Jurkat, Clone E6-1 (cell line): ENCODE results near the gene HOOK2.
A peak's percentile ranks its signal among the peaks of the same experiment; 100 is the strongest.

Source experiments
- DNase-seq: peaks from one replicate; pipeline ENCODE4 v3.0.0-alpha.2; 2011; ENCODE audit warnings: low read depth, low spot score
- H3K4me3 ChIP-seq: 2 replicates; pipeline ENCODE4 v1.5.1; 2011; ENCODE audit warnings: mild to moderate bottlenecking, low read length, control low read depth, moderate library complexity

HOOK2 gene

DNA sequence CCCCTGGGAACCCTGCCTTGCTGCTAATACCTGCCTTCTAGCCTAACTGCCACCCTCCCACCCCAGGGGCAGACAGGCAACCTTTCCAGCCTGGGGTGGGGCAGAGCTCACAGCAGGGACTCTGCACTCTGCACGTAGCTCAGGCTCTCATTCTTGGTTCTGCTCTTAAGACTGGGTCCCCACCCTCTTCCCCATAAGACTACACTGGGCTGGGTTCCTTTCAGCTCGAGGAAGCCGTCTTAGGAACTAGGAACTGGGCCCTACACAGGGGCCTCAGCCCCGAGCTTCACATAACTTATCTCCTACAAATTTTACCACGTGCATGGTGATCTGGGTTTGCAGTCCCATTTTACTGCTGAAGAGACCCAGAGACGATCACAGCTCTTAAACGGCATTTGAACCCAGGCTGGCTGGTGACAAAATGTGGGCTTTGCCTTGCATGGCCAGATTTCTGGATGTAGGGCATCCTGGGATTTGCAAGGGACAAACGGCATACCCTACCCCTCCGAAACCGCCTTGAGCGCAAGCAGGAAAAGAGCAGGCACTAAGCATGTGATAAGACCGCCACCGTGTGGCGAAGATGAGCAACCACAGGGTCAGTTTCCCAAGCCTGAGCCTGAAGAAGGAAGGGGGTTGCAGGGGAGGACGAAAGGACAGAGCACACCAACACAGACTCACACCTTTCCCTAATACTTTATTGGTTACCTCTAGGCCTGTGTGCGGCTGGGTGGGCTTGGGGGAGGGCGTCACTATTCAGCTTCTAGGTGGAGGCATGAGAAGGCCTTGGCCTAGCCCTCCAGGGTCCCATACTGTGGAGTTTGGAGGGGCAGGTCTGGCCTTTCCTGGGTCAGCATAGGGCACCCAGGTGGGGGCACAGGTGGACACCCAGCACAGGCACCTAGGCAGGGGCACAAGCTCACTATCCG lies 21.1 kb upstream of the HOOK2 start:
- H3K4me3 ChIP-seq, result no peak overlapping the region
- DNase-seq, result peak; percentile 76

DNA sequence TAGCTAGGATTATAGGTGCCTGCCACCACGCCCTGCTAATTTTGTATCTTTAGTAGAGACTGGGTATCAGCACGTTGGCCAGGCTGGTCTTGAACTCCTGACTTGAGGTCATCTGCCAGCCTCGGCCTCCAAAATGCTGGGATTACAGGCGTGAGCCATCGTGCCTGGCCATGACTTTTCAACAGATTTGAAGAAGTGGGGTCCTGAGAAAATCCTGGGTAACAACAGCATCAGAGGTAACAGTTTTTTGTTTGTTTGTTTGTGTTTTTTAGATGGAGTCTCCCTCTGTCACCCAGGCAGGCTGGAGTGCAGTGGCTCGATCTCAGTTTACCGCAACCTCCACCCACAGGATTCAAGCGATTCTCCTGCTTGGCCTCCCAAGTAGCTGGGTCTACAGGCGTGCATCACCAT lies 19.6 kb upstream of the HOOK2 start:
- H3K4me3 ChIP-seq, result no peak overlapping the region
- no peak for DNase-seq

DNA sequence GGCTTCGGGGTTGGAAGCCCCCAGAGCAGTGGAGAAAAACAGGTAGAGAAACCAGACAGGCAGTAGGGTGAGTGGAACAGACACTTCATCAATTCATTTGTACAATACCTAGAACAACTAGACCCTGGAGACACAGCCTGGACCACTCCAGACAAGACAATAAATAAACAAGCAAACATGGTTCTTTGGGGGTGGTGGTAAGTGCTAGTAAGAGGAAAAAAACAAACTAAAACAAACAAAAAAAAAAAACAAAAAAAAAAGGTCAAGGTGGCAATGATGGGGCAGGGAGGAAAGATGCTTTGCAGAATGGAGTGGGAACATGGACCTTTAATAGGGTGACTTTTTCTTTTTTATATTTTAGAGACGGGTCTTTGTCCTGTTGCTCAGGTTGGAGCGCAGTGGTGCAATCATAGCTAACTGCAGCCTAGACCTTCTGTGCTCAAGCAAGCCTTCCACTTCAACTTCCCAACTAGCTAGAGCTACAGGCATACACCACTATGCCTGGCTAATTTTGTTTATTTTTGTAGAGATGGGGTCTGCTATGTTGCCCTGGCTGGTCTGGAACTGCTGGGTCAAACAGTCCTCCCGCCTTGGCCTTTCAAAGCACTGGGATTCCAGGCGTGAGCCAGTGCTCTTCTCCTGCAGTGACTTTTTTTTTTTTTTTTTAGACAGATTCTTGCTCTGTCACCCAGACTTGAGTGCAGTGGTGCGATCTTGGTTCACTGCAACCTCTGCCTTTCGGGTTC lies 19.0 kb upstream of the HOOK2 start:
- DNase-seq, result no peak
- H3K4me3 ChIP-seq, result peak overlapping the region; percentile 88

DNA sequence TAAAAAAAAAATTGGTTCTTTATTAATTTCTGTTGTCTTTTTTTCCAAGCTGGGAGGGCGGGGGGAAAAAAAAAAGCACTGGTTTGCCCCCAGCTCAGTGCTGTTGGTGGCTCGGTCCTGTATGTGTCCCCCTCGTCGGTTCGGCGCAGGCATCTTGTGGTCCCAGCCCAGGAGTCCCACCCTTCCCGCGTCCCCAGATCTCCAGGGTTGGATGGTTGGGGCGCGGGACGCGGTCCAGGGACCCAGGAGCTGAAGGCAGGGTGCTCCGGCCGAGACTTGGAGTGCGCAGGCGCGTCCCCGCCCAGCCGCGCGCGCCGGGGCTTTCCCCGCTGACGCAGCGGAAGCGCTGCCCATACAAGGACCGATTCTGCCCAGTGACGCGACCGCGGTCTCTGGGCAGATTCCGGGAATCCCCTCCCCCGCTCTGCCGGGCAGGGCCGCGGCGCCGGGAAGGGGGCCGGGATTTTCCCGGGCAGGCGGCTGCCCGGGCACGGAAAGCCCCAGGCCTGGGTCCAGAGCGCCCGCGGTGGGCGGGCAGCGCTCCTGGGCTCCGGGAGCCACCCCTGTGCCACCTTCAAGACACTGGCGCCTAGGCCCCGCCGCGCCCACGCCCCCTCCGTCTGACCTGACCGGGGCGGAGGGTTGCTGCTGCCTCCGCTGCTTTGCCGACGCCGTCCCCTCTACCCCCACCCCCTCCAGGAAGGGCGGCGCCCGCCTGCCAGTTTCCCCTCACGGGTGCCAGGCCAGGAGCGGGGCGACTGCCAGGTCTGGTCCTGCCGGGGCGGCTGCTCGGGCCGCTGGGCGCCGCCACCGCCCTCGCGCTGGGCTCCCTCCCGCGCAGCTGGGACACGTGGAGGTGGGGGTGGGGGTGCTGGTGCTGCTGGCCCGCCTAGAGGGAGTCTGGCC lies 18.2 kb upstream of the HOOK2 start:
- DNase-seq, result peak; percentile 83
- H3K4me3 ChIP-seq, result peak overlapping the region; percentile 88

DNA sequence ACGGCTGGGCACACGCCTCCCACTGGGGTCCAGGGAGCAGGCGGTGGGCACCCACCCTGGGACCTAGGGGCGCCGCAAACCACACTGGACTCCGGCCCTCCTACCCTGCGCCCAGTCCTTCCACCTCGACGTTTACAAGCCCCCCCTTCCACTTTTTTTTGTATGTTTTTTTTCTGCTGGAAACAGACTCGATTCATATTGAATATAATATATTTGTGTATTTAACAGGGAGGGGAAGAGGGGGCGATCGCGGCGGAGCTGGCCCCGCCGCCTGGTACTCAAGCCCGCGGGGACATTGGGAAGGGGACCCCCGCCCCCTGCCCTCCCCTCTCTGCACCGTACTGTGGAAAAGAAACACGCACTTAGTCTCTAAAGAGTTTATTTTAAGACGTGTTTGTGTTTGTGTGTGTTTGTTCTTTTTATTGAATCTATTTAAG lies 17.5 kb upstream of the HOOK2 start:
- peak overlapping the region; percentile 88 for H3K4me3 ChIP-seq
- DNase-seq, result no peak

DNA sequence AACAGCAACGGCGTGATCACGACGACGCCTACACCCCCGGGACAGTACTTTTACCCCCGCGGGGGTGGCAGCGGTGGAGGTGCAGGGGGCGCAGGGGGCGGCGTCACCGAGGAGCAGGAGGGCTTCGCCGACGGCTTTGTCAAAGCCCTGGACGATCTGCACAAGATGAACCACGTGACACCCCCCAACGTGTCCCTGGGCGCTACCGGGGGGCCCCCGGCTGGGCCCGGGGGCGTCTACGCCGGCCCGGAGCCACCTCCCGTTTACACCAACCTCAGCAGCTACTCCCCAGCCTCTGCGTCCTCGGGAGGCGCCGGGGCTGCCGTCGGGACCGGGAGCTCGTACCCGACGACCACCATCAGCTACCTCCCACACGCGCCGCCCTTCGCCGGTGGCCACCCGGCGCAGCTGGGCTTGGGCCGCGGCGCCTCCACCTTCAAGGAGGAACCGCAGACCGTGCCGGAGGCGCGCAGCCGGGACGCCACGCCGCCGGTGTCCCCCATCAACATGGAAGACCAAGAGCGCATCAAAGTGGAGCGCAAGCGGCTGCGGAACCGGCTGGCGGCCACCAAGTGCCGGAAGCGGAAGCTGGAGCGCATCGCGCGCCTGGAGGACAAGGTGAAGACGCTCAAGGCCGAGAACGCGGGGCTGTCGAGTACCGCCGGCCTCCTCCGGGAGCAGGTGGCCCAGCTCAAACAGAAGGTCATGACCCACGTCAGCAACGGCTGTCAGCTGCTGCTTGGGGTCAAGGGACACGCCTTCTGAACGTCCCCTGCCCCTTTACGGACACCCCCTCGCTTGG lies 16.9 kb upstream of the HOOK2 start:
- DNase-seq, result peak; percentile 76
- peak overlapping the region; percentile 88 for H3K4me3 ChIP-seq

DNA sequence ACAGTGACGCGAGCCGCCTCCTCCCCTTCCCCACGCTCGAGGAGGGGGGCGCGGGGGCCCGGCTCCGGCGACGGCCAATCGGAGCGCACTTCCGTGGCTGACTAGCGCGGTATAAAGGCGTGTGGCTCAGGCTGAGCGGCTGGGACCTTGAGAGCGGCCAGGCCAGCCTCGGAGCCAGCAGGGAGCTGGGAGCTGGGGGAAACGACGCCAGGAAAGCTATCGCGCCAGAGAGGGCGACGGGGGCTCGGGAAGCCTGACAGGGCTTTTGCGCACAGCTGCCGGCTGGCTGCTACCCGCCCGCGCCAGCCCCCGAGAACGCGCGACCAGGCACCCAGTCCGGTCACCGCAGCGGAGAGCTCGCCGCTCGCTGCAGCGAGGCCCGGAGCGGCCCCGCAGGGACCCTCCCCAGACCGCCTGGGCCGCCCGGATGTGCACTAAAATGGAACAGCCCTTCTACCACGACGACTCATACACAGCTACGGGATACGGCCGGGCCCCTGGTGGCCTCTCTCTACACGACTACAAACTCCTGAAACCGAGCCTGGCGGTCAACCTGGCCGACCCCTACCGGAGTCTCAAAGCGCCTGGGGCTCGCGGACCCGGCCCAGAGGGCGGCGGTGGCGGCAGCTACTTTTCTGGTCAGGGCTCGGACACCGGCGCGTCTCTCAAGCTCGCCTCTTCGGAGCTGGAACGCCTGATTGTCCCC lies 16.1 kb upstream of the HOOK2 start, which contains the start of gene JUNB:
JUNB (plus strand) TSS at position 142 of the 706 bp plus-strand sequence; CDS start at position 428, 286 bp downstream.
- H3K4me3 ChIP-seq, result peak within 1 kb of the TSS; percentile 88
- DNase-seq, result peak; percentile 91

DNA sequence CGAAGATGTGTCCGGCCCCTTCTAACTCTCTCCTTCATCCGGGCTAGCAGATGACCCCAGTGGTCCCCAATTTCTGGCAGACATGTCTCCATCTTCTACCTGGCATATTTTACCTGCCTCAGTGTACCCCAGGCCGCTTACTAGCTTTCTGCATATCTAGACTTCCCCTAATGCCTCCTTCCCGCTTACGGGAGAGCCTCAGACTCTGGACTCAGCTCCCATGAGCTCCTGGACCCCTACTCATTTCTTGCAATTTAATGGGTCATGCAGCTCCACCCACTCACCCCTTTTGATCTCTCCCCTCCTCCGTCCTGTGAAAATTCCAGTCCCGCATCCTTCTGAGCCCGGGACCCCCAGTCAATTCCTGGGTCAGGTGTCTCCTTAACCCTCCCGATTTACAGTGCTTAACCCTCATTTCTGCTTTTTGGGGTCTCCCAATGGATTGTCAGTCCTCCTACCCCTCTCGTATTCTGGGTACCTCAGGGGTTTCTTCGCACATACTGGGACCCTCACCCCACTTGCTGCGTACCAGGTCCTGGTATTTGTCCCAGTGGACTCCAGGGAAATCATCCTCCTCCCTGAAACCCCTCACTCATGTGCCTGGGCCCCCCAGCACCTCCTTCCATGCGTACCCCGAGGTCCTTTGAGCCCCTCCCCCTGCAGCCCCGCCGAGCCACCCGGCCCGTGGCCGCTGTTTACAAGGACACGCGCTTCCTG lies 15.4 kb upstream of the HOOK2 start:
- no peak for DNase-seq
- peak overlapping the region; percentile 88 for H3K4me3 ChIP-seq

DNA sequence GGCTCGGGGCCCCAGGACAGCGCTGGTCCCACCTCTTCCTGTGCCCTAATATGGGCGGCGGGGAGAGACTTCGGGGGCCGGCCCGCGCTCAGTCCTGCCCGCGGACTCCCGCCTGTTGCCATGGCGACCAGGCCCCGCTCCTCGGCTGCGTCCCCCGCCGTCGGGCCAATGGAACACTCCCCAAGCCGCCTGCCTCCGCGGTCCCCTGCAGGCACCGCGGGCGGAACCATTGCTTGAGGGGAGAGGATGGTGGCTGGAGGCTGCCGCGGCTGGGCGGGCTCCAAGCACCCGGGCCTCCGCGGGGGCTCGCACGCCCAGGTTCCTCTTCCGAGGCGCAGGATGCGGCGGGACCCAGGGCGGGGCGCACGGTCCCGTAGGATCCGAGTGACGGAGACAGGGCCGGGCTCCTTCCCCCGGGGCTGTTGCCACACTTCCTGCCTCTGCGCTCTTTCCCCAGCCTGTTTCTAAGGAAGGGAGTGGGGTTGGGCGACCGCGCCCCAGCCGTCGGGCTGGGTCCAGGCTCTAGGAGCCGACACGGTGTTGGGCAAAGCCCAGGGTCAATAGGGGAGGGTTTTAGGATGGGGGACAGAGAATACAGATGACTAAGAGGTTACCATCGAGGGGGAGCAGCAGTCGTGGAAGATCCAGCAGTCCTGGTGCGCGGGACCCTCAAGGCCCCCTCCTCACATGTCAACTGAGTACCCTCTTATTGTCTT lies 14.7 kb upstream of the HOOK2 start:
- no peak for DNase-seq
- H3K4me3 ChIP-seq, result peak overlapping the region; percentile 88

DNA sequence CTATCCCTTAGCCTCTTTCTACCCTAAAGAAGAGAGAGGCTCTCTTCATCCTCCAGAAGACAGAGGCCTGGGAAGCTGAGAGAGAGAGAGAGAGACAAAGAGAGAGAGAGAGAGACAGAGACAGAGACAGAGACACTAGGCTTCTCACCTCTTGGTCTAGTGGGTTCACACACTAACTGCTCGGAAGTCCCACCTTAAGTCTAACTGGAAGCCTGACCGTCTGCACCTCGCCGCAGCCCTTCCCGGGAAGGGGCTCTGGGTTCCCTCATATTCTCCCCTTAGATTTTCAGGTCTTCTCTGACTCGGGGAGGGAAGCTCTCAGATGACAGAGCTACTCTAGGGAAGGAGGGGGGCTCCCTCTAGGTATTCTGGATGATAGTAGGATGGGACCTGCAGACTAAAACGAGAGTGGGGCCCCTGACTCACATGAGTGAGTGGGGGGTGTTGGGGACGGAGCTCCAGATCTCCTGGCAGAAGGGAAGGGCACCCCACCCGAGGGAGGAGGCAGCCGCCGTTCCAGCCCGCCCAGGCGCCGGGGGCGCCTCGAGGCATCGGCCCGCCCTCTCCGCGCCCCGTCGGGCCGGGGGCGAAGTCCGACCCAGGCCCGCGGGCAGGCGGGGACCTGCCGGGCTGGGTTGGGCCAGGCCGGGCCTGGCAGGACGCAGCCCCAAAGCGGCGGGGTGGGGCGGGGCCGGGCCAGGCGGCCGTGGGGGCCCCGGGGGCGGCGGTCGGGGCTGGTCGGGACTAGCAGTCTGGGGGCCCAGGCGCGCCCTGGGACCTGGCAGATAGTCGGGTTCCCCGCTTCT lies 13.9 kb upstream of the HOOK2 start:
- no peak for DNase-seq
- no peak overlapping the region for H3K4me3 ChIP-seq

DNA sequence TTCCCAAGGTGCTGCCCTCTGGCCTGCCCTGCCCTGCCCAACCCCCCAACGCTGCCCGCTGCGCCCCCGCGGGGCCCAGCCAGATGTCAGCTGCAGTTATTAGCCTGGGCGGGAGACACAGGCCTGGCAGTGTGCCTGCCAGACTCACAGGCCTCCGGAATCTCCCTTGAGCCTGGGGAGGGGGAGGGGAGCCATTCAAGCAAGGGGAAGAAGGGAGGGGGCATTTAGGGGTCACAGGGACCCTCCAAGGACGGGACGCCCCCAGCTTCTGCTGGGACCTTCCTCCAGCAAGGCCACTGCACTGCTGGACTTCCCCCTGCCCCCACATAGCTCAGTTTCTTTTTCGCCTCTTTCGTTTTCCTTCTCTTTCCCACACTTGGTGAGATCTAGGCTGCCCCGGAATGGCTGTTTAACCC lies 13.3 kb upstream of the HOOK2 start:
- no peak for DNase-seq
- no peak overlapping the region for H3K4me3 ChIP-seq

DNA sequence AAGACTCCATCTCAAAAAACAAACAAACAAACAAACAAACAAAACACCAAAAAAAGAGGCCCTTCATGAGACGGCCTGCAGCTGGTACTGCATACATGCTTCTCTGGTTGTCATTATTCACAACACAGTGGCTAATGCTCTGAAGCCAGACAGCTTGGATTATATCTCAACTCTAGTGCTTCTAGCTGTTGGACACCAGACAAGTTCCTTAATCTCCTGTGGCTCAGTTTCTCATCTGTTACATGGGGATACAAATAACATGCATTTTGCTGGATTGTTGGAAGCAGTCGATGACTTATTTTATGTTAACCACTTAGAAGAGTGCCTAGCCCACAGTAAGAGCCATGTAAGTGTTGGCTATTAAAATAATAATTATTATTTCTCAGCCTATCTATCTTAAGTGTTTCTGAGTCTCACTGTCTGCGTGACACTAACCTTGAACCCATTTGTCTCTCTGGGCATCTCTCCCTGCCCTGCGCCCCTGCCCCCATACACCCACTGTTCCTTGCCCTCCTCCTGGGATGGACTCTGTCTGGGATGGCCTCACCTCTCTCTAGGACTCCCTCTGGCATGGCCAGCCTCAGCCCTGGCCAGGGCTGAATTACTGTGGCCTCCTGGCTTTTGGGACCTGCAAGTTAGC lies 12.8 kb upstream of the HOOK2 start:
- no peak for DNase-seq

DNA sequence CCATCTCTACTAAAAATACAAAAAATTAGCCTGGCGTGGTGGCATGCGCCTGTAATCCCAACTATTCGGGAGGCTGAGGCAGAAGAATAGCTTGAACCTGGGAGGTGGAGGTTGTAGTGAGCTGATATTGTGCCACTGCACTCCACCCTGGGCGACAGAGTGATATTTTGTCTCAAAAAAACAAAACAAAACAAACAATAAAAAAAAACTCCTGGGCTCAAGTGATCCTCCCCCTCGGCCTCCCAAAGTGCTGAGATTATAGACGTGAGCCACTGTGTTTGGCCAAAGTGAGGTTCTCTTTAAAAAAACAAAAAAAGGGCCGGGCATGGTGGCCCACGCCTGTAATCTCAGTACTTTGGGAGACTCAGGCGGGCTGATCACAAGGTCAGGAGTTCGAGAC lies 12.1 kb upstream of the HOOK2 start:
- H3K4me3 ChIP-seq, result no peak overlapping the region
- DNase-seq, result no peak

More for the DNA sequence above, 12.8 kb upstream of the HOOK2 start:
- no peak overlapping the region for H3K4me3 ChIP-seq

DNA sequence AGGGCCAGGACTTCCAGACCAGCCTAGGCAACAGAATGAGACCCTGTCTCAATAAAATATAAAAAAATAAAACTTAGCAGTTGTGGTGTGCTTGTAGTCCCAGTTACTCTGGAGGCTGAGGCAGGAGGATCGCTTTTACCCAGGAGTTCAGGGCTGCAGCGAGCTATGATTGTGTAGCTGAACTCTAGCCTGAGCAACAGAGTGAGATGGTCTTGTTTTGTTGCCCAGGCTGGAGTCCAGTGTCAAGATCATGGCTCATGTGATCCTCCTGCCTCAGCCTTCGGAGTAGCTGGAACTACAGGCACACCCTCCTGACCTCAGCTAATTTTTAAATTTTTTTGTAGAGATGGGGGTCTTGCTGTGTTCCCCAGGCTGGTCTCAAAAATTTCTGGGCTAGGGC lies 11.6 kb upstream of the HOOK2 start:
- no peak for DNase-seq
- H3K4me3 ChIP-seq, result no peak overlapping the region

DNA sequence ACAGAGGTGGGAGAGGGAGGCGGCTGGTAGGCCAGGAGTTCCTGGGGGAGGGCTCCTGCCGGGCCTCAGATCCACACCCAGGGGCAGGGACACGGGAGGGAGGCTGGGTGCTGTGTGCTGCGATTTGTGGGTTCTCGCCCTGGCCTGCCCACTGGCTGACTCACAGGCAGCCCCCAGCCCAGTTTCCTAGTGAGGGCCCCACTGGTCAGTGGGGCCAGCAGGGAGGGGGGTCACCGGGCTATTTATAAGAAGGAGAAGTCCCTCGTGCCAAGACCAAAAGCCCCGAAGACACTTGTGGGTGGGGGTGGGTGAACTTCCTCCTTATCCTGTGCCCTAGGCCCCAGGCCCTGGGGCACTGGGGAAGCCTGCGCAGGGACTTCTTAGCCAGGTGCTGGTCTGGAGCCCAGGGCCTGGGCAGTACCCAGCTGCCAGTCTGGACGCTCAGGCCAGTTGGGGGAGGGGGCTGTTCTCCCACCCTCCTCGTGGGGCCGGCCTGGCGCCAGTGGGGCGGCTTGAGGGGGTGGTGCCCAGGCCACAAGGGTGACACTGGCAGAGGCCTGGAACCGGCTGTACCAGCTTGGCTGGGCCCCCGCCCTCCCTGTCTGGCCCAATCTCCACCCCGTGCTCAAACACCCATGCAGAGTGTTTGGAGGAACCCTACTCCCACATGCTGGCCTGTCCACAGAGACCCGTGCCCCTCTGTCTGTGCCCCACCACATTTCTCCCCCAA lies 11.0 kb upstream of the HOOK2 start:
- H3K4me3 ChIP-seq, result no peak overlapping the region
- DNase-seq, result no peak
